ENCODE data around the gene LNPK. TPM values are rescaled to one million over a fixed set of nuclear protein-coding genes. Genes with fewer than 3 reads are reported as not detected.

The LNPK gene, protein sequence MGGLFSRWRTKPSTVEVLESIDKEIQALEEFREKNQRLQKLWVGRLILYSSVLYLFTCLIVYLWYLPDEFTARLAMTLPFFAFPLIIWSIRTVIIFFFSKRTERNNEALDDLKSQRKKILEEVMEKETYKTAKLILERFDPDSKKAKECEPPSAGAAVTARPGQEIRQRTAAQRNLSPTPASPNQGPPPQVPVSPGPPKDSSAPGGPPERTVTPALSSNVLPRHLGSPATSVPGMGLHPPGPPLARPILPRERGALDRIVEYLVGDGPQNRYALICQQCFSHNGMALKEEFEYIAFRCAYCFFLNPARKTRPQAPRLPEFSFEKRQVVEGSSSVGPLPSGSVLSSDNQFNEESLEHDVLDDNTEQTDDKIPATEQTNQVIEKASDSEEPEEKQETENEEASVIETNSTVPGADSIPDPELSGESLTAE
- 17.4 and 20.5 TPM in 2 replicates for total RNA-seq

DNA sequence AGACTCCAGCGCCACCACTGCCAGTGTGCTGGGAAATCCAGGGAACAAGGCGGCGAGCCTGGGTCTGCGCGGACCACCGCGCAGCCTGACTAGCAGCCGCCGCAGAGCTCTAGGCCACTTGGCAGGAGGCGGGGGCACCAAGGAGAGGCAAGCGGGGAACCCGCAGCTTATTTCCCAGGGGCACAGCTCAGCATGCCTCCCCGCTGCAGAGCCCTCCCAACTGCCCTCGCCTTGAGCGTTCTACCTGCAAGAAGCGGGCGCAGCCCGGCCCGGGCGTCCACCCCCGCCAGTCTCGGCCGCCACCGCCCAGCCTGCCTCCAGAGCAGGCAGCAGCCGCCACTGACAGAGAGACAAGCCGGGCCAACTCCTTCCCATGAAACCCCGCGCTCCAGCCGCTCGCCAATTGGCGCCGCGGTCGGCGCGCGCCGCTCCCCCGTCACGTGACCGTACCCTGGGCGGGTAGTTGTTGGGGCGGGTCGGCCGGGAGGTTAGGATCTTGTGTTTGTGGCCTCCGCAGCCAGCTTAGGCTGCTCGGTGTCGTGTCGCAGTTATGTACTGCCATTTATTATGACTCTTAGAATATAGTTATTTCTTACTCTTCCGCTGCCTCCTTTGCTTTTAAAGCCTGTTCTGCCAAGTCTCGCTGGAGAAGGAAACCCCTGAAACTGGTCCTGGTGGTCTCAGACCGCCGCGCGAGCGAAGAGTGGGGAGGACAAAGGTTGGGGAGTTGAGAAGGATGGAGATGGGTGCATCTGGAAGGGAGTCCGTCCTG, at the start of gene LNPK:
Gene LNPK (minus strand): TSS at position 352 of the 772 bp plus-strand sequence. CDS start 6,683 bp downstream, outside the sequence.

Other genes with a start within 250 kb of the LNPK start
- gene EVX2, start 81.7 kb upstream of the LNPK start, total RNA-seq = not detected in 2 replicates
- not detected in 2 replicates for gene HOXD13, start 90.5 kb upstream of the LNPK start, total RNA-seq
- gene HOXD12, start 97.5 kb upstream of the LNPK start, total RNA-seq = not detected in 2 replicates
- not detected in 2 replicates for gene HOXD11, start 105.0 kb upstream of the LNPK start, total RNA-seq
- not detected in 2 replicates for gene HOXD10, start 114.5 kb upstream of the LNPK start, total RNA-seq
- gene HOXD9, start 120.5 kb upstream of the LNPK start, total RNA-seq = 2.0 TPM in 1 of 2 replicates, not detected in the other
- gene HOXD8, start 127.4 kb upstream of the LNPK start, total RNA-seq = 9.3 TPM in 1 of 2 replicates, not detected in the other
- 8.7 TPM in 1 of 2 replicates, not detected in the other for gene HOXD4, start 149.3 kb upstream of the LNPK start, total RNA-seq
- 11.2 TPM in 1 of 2 replicates, not detected in the other for gene HOXD3, start 155.0 kb upstream of the LNPK start, total RNA-seq
- 15.3 TPM in 1 of 2 replicates, not detected in the other for gene HOXD1, start 186.4 kb upstream of the LNPK start, total RNA-seq